Measurements from ENCODE around the gene BDKRB2.

Gene BDKRB2

GRCh38 chr14:96214793-96215192 lies 10.2 kb downstream of the BDKRB2 start:
- no peak overlapping the region for H3K4me3 ChIP-seq (ENCODE audit: low read length)
- no peak for TF ChIP-seq ZNF274 (IDR thresholded peaks at IDR 0.05; ENCODE audit: low read depth, low read length)

- no peak for TF ChIP-seq ZNF274 (IDR thresholded peaks at IDR 0.05; ENCODE audit: low read depth, low read length)
- no peak overlapping the region for H3K4me3 ChIP-seq (ENCODE audit: low read length)
These were observed 11.0 kb downstream of the BDKRB2 start for GRCh38 chr14:96215452-96216244.

GRCh38 chr14:96216627-96217026 lies 12.0 kb downstream of the BDKRB2 start:
- no peak for TF ChIP-seq ZNF274 (IDR thresholded peaks at IDR 0.05; ENCODE audit: low read depth, low read length)
- H3K4me3 ChIP-seq (ENCODE audit: low read length): no peak overlapping the region

GRCh38 chr14:96217376-96217913 lies 12.8 kb downstream of the BDKRB2 start:
- H3K4me3 ChIP-seq (ENCODE audit: low read length): no peak overlapping the region
- TF ChIP-seq ZNF274 (IDR thresholded peaks at IDR 0.05; ENCODE audit: low read depth, low read length): no peak

- TF ChIP-seq ZNF274 (IDR thresholded peaks at IDR 0.05; ENCODE audit: low read depth, low read length): no peak
- no peak overlapping the region for H3K4me3 ChIP-seq (ENCODE audit: low read length)
These were observed 16.5 kb downstream of the BDKRB2 start for GRCh38 chr14:96221109-96221650.

GRCh38 chr14:96221841-96222240 lies 17.2 kb downstream of the BDKRB2 start:
- no peak overlapping the region for H3K4me3 ChIP-seq (ENCODE audit: low read length)
- no peak for TF ChIP-seq ZNF274 (IDR thresholded peaks at IDR 0.05; ENCODE audit: low read depth, low read length)

- no peak for TF ChIP-seq ZNF274 (IDR thresholded peaks at IDR 0.05; ENCODE audit: low read depth, low read length)
- no peak overlapping the region for H3K4me3 ChIP-seq (ENCODE audit: low read length)
These were observed 19.9 kb downstream of the BDKRB2 start for GRCh38 chr14:96224480-96225096.

GRCh38 chr14:96225213-96225612 lies 20.6 kb downstream of the BDKRB2 start:
- no peak overlapping the region for H3K4me3 ChIP-seq (ENCODE audit: low read length)
- TF ChIP-seq ZNF274 (IDR thresholded peaks at IDR 0.05; ENCODE audit: low read depth, low read length): no peak

GRCh38 chr14:96225745-96226151 lies 21.1 kb downstream of the BDKRB2 start:
- H3K4me3 ChIP-seq (ENCODE audit: low read length): no peak overlapping the region
- no peak for TF ChIP-seq ZNF274 (IDR thresholded peaks at IDR 0.05; ENCODE audit: low read depth, low read length)

GRCh38 chr14:96227428-96227827 lies 22.8 kb downstream of the BDKRB2 start:
- TF ChIP-seq ZNF274 (IDR thresholded peaks at IDR 0.05; ENCODE audit: low read depth, low read length): no peak
- no peak overlapping the region for H3K4me3 ChIP-seq (ENCODE audit: low read length)

- no peak for TF ChIP-seq ZNF274 (IDR thresholded peaks at IDR 0.05; ENCODE audit: low read depth, low read length)
- H3K4me3 ChIP-seq (ENCODE audit: low read length): no peak overlapping the region
These were observed 24.7 kb downstream of the BDKRB2 start for GRCh38 chr14:96229315-96229714.

GRCh38 chr14:96231056-96231455 lies 26.4 kb downstream of the BDKRB2 start:
- no peak for TF ChIP-seq ZNF274 (IDR thresholded peaks at IDR 0.05; ENCODE audit: low read depth, low read length)
- H3K4me3 ChIP-seq (ENCODE audit: low read length): no peak overlapping the region

- no peak for TF ChIP-seq ZNF274 (IDR thresholded peaks at IDR 0.05; ENCODE audit: low read depth, low read length)
- H3K4me3 ChIP-seq (ENCODE audit: low read length): no peak overlapping the region
These were observed 27.0 kb downstream of the BDKRB2 start for GRCh38 chr14:96231526-96232130.

GRCh38 chr14:96232506-96232905 lies 27.9 kb downstream of the BDKRB2 start:
- TF ChIP-seq ZNF274 (IDR thresholded peaks at IDR 0.05; ENCODE audit: low read depth, low read length): no peak
- no peak overlapping the region for H3K4me3 ChIP-seq (ENCODE audit: low read length)
